Measurements from ENCODE around the gene COLEC12. TPM values are rescaled to one million over a fixed set of nuclear protein-coding genes. Genes with fewer than 3 reads are reported as not detected.

Gene COLEC12
- total and polyA plus RNA-seq, 2 experiments from 2014 or later, result 19.4 to 25.9 TPM

DNA sequence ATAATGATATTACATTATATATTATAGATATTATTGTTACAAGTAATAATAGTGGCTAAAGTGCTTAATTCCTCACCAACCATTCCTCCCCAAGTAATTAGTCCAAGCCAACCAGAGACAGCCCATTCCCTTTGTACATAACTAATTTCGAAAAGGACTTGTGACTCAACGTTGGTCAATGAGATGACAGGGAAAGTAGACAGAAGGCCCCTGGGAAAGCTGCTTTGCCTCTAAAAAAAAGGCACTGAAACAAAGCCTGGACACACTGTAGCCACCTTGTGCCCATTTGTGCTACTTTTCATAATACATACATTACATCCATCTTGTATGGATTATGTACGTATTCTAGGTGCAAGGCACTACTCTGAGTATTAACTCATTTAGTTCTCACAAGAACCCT is 28.8 kb downstream of the COLEC12 start:
- Histone ChIP-seq H3F3A (ENCODE audit: insufficient read depth) (peaks cover 31% of the 10 kb centered on the region), H3K4me2 (ENCODE audit: unreplicated experiment) (peak overlapping the region; percentile 58), H3K9me2 (ENCODE audit: insufficient read depth) (no peaks in the 10 kb centered on the region), H3K9ac (no peak overlapping the region), H3K4me1 (ENCODE audit: insufficient read depth) (peaks cover 48% of the 10 kb centered on the region), H3K4me3 (no peak overlapping the region), H3K9me3 (ENCODE audit: low read depth) (no peaks in the 10 kb centered on the region), H3K36me3 (ENCODE audit: low read depth) (no peaks in the 10 kb centered on the region), H2AFZ (no peak overlapping the region), H3K79me2 (ENCODE audit: insufficient read depth) (no peaks in the 10 kb centered on the region), H4K20me1 (ENCODE audit: insufficient read depth) (no peaks in the 10 kb centered on the region), H3K27ac (peak overlapping the region; percentile 42), H3K27me3 (replicated peaks; ENCODE audit: insufficient read depth) (no peaks in the 10 kb centered on the region)
- in situ Hi-C loops (cut with MboI), result no loop called here
- 17 to 25% methylated on average over 3 of the region's 3 CpGs for WGBS, 2 experiments (ENCODE audit: low coverage in 1 of 2, low lambda C conversion rate in 2 of 2, missing lambda C conversion rate in 2 of 2)
- no peak for TF ChIP-seq EZH2phosphoT487 (IDR thresholded peaks at IDR 0.05; ENCODE audit: insufficient read depth, low read depth)
- TF ChIP-seq EZH2 (IDR thresholded peaks at IDR 0.05; ENCODE audit: insufficient read depth, poor library complexity, severe bottlenecking), result no peak
- peak; percentile 85 for DNase-seq

DNA sequence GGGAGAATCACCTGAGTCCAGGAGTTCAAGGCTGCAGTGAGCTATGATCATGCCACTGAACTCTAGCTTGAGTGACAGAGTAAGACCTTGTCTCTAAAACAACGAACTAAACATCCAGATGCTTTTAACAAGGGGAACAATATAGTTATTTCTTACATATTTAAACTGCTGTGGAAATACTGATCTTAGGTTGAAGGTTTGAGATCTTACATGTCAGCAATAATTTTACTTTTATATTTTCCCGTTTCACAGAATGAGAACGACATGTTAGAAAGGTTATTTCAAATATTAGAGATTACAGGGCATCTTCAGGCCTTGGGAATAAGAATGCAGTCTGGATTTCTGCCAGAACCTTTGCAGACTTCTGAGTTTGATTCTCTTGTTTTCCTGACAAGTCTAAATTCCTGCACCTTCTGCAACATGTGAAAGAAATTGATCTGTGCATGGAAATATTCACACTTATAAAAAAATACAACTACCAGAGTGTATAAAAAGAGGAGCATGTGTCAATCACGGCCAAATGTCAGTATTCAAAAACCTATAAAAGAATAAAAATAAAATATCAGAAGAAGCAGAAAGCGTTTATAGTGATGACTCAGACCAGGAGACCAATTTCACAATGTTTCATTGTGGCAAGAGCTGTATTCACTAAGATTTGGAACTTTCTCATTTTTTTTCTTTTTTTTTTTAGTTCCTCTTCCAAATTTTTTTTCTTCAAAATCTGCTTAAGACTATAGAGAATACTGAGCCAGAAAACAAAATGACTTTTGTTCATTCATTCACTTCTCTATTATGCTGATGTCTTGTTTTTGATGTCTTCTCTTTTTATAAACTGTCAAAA is 29.6 kb downstream of the COLEC12 start:
- Histone ChIP-seq H3F3A (ENCODE audit: insufficient read depth) (peaks cover 26% of the 10 kb centered on the region), H3K9ac (peak overlapping the region; percentile 16; the same call in 1 of the 2 replicates), H4K20me1 (ENCODE audit: insufficient read depth) (no peaks in the 10 kb centered on the region), H3K36me3 (ENCODE audit: low read depth) (no peaks in the 10 kb centered on the region), H3K79me2 (ENCODE audit: insufficient read depth) (no peaks in the 10 kb centered on the region), H3K27ac (peak overlapping the region; percentile 59), H3K4me3 (0 out of 2 replicates have a peak overlapping the region, but pooled peaks have one; percentile 9), H3K9me2 (ENCODE audit: insufficient read depth) (no peaks in the 10 kb centered on the region), H3K4me1 (ENCODE audit: insufficient read depth) (peaks cover 42% of the 10 kb centered on the region), H3K27me3 (replicated peaks; ENCODE audit: insufficient read depth) (no peaks in the 10 kb centered on the region), H2AFZ (no peak overlapping the region), H3K9me3 (ENCODE audit: low read depth) (no peaks in the 10 kb centered on the region), H3K4me2 (ENCODE audit: unreplicated experiment) (peak overlapping the region; percentile 58)
- TF ChIP-seq EZH2phosphoT487 (IDR thresholded peaks at IDR 0.05; ENCODE audit: insufficient read depth, low read depth) (no peak), EZH2 (IDR thresholded peaks at IDR 0.05; ENCODE audit: insufficient read depth, poor library complexity, severe bottlenecking) (no peak)
- WGBS, 2 experiments (ENCODE audit: low coverage in 1 of 2, low lambda C conversion rate in 2 of 2, missing lambda C conversion rate in 2 of 2), result 17 to 21% methylated on average over 5 of the region's 5 CpGs
- in situ Hi-C loops (cut with MboI), result no loop called here
- DNase-seq, result peak; percentile 84

DNA sequence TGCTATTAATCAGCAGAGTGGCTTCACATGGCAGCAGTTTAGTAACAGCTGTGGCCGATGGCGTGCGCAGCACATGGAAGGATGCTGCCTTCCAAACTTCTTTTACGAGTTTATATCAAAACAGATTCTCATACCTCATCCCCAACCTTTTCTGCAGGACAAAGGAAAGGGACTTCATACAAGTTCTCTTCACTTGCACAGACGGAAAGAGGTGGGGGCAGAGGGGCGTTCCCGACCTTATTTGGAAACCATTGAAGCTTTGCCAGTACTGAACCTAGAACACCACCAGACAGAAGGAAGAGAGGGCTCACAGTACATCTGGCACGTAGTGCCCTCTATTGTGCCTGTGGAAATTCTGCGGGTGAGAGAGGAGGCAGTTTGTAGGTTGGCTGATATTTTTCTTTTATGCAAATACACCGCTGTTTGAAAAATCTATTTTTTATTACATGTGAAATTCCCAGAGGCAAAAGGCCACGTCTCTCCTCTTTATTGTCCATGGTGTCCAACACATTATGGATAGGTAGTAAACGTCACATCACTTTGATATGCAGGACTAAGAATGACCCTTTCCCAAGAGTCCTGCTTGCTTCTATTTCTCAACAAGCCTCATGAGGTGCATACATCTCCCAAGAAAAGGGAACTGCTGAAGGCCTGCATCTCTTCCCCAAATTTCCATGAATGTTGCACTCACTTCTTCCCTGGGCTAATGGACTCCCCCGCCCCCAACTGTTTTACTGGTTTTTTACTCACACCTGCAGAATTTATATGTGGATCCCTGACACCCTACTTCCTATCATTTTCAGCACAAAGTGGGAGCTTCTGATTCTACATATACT is 31.3 kb downstream of the COLEC12 start:
- no peaks in the 10 kb centered on the region for H3K79me2 ChIP-seq (ENCODE audit: insufficient read depth)
- H3K27ac ChIP-seq, result no peak overlapping the region
- H4K20me1 ChIP-seq (ENCODE audit: insufficient read depth), result no peaks in the 10 kb centered on the region
- peaks cover 26% of the 10 kb centered on the region for H3K4me1 ChIP-seq (ENCODE audit: insufficient read depth)
- 61 to 63% methylated on average over 13 of the region's 13 CpGs for WGBS, 2 experiments (ENCODE audit: low coverage in 1 of 2, low lambda C conversion rate in 2 of 2, missing lambda C conversion rate in 2 of 2)
- no peak overlapping the region for H3K4me3 ChIP-seq
- H3K36me3 ChIP-seq (ENCODE audit: low read depth), result no peaks in the 10 kb centered on the region
- no peaks in the 10 kb centered on the region for H3K9me3 ChIP-seq (ENCODE audit: low read depth)
- in situ Hi-C loops (cut with MboI), result no loop called here
- H2AFZ ChIP-seq, result no peak overlapping the region
- H3K4me2 ChIP-seq (ENCODE audit: unreplicated experiment), result no peak overlapping the region
- H3K27me3 ChIP-seq (replicated peaks; ENCODE audit: insufficient read depth), result no peaks in the 10 kb centered on the region
- TF ChIP-seq EZH2 (IDR thresholded peaks at IDR 0.05; ENCODE audit: insufficient read depth, poor library complexity, severe bottlenecking) (no peak), EZH2phosphoT487 (IDR thresholded peaks at IDR 0.05; ENCODE audit: insufficient read depth, low read depth) (no peak)
- H3K9me2 ChIP-seq (ENCODE audit: insufficient read depth), result no peaks in the 10 kb centered on the region
- H3F3A ChIP-seq (ENCODE audit: insufficient read depth), result peaks cover 20% of the 10 kb centered on the region
- DNase-seq, result no peak
- H3K9ac ChIP-seq, result no peak overlapping the region

DNA sequence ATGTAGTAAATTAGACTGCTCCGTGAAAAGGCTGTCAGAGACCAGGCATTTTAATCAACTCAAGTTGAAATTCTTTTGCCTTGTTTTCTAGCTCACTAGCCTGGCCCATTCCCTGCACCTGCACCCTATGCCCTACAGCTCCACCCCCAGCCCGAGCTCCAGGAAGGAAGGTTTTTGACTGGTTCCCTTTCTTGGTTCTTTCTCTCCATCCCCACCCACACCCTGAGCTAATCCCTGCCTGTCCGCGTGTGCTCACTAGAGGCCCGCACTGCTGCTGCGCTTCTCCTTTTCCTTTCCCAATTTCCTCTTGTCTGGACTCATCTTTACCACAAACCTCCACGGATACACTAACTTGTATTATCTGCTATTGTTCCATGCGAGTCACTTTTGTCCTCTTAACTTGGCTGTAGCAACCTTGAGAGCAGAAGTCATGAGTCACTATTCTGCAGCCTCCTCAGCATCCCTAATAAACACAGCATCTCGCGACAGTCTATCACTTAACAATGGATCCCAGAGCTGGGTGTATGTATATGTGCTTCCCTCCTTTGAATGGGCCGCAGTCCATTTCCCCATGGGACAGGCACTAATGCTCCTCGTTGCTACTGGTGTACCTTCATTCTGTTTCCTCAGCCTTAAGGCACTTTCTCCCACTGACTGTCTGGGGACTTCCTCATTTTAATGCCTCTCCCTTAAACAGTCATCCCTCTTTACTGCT is 36.5 kb downstream of the COLEC12 start:
- H3K9me2 ChIP-seq (ENCODE audit: insufficient read depth), result no peaks in the 10 kb centered on the region
- peak; percentile 56 for DNase-seq
- H3K4me3 ChIP-seq, result no peak overlapping the region
- no peaks in the 10 kb centered on the region for H3K9me3 ChIP-seq (ENCODE audit: low read depth)
- in situ Hi-C loops (cut with MboI), result no loop called here
- TF ChIP-seq EZH2phosphoT487 (IDR thresholded peaks at IDR 0.05; ENCODE audit: insufficient read depth, low read depth) (no peak), EZH2 (IDR thresholded peaks at IDR 0.05; ENCODE audit: insufficient read depth, poor library complexity, severe bottlenecking) (no peak)
- no peaks in the 10 kb centered on the region for H3K4me1 ChIP-seq (ENCODE audit: insufficient read depth)
- H3K27me3 ChIP-seq (replicated peaks; ENCODE audit: insufficient read depth), result no peaks in the 10 kb centered on the region
- no peak overlapping the region for H2AFZ ChIP-seq
- 0 out of 2 replicates have a peak, but pooled peaks cover 6% of the 10 kb centered on the region for H3F3A ChIP-seq (ENCODE audit: insufficient read depth)
- H3K79me2 ChIP-seq (ENCODE audit: insufficient read depth), result no peaks in the 10 kb centered on the region
- H3K27ac ChIP-seq, result no peak overlapping the region
- no peak overlapping the region for H3K9ac ChIP-seq
- no peaks in the 10 kb centered on the region for H3K36me3 ChIP-seq (ENCODE audit: low read depth)
- no peaks in the 10 kb centered on the region for H4K20me1 ChIP-seq (ENCODE audit: insufficient read depth)
- no peak overlapping the region for H3K4me2 ChIP-seq (ENCODE audit: unreplicated experiment)
- 70 to 73% methylated on average over 12 of the region's 12 CpGs for WGBS, 2 experiments (ENCODE audit: low coverage in 1 of 2, low lambda C conversion rate in 2 of 2, missing lambda C conversion rate in 2 of 2)

Measured in GM23248 (cell line).